Activated naive CD4-positive, alpha-beta T cell (primary cell): ENCODE data around the gene CCDC85B.
"Not testable (repeated sequence)": the region's sequence is repeated elsewhere in the genome, so short reads cannot be mapped to it uniquely, and the experiment has no call there.

Experiments
- DNase-seq, 4 experiments: peaks; one replicate each; lab custom pipeline; 2025; lab: John Stamatoyannopoulos, UW

CCDC85B gene

DNA sequence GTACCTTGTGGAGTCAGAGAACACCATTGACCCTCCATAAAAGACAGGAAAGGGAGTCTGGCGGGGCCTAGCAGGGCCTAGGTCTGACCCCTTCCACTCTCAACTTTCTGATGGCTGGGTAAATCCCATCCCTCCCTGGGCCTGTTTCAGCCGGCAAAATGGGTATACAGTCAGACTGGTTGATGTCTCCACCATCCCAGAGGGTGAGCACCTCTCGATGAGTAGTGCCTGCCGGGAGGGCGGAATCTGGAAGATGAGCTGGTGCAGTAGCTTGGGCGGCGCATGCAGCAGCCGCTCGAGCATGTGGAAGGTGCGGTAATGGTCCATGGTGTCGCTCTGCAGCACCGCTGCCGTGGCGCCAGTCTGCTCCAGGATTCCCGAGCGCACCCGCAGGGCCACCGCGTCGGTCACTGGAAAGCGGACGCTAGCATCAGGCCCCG, 2.7 kb upstream of the CCDC85B start:
- peak in 1 of 4 experiments; percentile 49 for DNase-seq

DNA sequence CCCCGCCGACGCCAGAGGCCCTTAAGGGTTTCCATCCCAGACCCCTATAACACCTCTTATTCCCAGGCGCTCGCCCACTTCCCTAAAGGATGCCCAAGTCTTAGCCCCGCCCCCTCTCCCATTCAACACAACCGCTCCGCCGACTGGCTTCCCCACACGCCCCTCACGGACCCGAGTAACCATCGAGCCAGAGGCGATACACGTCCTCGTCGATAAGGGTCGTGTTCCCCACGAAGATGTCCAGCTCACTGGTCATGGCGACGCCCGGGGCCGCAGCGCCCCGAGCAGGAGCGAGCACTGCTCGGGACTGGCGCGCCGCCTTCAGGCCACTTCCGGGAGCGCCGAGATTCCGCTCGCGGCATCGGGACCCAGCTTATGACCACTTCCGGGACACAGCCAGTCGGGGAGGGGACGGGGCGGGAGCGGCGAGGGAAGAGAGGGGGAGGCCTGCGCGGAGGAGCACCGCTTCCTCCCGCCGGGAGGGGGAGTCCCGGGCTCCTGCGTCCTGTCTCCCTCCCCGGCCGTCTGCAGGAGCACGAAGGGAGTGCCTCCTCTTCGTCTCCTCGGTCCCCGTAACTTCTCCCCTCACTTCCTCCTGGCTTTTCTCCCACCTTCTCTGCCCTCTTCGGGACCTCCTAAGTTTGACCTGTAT, 2.2 kb upstream of the CCDC85B start, which contains the start of gene FIBP:
TSS of gene FIBP (minus strand) at position 309 of the 652 bp plus-strand sequence. CDS start at position 256, 53 bp downstream.
- peak; percentile 87 to 92 (median 89) for DNase-seq

DNA sequence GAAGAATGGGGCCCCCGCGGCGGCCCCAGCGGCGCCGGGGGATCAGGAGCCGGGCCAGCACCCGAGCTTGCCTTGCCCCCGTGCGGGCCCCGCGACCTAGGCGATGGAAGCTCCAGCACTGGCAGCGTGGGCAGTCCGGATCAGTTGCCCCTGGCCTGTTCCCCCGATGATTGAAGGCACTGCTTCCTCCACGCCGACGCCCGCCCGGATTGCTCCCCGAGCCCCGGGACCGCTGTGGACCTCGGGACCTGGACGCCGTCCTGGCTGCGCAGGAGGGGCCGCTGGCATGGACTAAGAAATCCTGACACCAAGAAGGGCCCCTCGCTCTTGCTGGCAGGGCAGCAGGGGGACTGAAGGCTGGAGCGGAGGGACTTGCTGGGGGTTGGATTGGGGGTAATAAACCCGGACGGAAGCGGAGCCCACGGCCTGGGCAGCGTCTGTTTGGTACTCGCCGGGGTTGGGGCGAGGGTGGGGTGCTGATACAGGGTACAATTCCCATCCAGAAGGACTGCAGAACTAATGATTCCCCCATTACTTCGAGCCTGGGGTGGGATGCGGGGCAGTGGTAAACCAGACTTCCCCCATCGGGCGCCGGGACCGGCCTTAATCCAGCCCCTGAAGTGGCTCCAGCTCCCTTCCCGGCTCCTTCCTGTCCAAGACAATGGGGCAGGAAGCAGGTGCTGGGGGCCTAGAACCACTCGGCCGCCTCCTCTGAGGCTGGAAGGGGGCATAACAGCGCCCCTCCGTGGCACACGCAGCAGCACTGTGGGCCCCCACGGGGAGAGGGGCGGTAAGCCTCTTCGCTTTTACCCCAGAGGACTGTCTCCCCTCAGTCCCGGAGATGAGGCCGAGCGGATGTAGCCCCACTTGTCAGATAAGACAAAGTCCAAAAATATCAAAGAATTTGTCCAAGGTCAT, 1.0 kb downstream of the CCDC85B start:
- no peak for DNase-seq

DNA sequence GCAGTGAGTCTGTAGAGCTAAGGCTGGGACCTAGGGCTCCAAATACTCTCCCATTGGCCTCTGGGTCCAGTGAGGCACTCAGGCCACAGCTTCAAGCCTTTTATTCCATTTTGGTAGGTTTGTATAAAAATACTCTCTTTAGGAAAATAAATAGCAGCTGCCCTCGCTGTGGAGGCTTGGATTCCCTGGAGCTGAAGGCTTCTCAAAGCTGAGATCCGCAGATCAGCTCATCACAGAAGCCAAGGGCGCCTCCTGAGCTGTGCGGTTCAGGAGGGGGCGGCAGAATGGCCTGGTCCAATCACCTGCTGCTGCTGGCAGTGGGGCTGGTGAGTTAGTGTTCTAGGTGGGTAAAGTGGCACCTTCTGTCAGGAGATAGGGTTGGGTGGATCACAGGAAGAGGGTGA, 1.7 kb downstream of the CCDC85B start:
- not testable (repeated sequence) for DNase-seq

DNA sequence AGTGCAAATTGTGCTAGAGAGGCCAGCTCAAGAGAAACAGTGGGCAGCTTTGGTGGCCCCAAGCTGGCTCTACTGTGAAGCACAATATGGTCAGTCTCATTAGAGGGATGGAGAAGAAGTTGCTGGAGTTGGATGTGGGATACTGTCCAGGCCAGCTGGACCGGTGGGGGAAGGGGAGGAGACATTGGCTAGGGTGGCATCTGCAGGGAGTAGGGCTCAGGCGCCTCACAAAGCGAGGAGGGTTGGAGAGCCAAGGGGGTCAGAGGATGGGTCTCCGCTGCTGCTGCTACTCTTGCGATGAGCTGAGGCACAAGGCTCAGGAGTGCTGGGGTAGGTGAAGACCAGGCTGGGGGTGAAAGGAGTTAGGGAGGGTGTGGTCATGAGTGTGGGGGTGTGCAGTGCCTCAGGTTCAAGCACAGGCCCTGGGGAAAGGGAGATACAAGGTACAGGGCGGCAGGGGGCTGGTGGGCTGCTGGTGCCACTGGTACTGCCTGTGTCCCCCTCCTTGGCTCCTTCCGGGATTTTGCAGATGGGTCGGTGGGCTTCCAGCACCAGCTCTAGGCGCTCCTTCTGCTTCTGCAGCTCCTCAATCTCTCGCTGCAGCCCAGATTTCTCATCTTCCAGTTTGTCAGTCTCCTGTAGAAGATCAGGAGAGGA, 2.3 kb downstream of the CCDC85B start:
- no peak for DNase-seq

DNA sequence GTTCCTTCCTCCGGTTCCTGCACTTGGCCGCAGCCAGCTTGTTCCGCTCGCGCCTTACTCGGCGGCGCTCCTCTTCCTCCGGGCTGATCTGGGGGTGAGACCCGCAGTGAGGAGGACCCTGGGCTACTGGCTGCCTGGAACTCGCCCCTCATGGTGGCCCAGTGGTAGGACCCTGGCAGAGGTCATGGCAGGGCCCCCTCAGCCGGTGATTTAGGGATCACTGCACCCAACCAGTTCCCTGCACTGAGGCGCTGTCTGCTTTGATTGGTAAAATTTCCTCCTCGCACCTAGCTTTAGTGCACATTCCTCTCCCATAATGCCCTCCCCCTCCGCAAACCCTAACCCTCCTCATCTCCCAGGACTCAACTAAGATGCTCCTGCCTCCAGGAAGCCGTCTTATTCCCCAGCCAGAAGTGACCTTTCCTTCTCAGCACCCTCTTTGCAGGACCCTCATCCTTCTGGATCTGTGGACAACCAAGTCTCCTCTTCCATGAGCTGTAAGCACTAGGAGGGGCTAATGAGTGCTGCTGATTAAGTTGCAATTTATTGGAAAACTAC, 3.6 kb downstream of the CCDC85B start:
- no peak for DNase-seq

DNA sequence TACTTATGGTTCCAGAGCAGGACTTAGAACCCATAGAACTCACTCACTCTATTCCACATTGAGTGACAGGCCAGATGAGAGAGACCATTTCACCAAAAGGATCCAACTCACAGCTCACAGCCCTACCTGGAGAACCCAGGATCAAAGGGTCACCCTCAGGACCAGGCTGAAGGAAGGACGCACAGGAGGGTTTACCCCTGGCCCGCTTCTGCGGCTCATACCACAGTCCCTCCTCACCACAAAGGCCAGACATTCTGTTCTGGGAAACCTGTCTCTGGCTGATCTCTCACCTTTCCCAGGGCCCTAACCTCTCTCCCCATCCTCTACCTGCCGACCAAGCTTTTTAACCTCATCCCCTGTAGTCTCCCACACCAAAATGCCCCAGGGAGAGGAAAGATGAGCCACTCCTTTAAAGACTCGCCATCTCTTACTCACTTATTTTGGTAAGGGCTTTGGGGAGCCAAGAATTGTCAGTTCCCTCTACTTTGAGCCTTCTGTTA, 5.1 kb downstream of the CCDC85B start:
- DNase-seq: no peak

DNA sequence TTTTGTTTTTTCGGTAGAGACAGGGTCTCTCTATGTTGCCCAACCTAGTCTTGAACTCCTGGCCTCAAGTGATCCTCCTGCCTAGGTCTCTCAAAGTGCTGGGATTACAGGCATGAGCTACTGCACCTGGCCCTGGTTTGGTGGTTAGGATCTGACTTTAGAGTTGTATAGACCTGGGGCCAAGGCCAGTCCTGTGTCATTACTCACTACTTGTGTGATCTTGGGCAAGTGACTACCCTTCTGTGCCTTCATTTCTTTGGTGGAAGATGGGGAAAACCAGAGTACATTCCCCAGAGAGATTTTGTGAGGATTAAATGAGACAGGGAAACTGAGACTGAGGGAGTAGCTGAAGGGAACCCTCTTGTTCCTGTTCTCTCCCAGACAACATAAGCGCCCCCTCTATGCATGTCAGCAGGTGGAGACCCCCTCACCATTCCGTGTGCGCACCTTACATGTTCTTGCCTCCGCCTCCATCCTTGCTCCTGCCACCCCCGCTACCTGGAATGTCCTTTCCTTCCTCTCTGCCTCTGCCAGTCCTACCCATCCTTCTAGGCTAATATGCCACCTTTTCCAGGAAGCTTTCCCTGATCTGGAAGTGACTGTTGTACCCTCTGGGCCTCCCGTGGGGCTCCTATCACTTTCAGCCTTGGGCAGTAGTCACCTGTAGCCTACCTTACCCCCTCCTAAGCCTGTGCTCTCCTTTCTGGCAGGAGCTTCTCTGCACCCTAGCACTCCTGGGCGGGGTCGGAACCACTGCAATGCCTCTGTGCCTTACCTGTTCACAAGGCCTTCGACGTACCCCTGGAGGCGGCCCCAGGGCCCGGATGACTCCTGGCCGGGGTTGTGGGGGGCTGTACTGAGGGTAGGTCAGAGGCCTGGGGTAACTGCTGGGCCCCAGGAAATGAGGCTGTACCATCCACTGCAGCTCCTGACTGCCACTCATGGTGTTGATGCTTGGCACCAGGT, 5.8 kb downstream of the CCDC85B start:
- no peak for DNase-seq

DNA sequence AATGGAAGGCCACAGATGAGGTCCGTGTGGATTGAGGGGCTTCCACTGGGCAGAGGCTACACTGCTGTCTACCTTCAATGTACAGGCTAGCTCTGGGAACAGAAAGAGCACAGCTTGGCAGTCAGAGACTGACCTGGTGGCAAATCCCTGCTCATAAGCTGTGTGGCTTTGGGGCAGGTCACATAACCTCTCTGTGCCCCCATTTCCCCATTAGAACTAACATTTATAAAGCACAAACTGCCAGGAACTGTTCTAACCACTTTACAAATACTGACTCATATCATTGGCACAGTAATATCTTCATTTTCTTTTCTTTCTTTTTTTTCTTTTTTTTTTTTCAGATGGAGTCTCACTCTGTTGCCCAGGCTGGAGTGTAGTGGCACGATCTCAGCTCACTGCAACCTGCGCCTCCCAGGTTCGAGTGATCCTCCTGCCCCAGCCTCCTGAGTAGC, 6.6 kb downstream of the CCDC85B start:
- no peak for DNase-seq

DNA sequence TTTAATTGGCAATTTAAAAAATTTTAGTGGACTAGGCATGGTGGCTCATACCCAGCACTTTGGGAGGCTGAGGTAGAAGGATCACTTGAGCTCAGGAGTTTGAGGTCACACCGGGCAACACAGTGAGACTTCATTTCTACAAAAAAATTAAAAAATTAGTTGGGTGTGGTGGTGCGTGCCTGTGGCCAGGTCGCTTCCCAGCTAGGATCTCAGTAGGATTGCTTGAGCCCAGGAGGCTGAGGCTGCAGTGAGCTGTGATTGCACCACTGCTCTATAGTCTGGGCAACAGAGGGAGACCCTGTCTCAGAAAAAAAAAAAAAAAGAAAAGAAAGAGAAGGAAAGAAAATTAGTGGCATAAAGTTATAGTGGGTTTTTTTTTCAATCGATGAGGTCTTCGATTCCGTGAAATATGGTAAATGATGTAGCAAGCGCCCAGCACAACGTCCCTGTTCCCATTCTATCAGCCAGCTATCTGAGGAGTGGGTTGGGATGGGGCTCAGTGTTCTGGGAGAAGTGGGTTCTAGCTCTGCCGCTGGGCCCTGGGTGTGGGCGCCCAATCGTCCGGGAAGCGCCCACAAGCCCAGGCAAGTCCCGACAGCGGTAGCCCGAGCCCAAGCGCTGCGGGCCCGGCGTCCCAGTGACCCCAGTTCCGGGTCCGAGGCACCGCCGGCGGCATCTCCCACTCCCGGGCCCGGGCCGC, 8.3 kb downstream of the CCDC85B start:
- no peak for DNase-seq

DNA sequence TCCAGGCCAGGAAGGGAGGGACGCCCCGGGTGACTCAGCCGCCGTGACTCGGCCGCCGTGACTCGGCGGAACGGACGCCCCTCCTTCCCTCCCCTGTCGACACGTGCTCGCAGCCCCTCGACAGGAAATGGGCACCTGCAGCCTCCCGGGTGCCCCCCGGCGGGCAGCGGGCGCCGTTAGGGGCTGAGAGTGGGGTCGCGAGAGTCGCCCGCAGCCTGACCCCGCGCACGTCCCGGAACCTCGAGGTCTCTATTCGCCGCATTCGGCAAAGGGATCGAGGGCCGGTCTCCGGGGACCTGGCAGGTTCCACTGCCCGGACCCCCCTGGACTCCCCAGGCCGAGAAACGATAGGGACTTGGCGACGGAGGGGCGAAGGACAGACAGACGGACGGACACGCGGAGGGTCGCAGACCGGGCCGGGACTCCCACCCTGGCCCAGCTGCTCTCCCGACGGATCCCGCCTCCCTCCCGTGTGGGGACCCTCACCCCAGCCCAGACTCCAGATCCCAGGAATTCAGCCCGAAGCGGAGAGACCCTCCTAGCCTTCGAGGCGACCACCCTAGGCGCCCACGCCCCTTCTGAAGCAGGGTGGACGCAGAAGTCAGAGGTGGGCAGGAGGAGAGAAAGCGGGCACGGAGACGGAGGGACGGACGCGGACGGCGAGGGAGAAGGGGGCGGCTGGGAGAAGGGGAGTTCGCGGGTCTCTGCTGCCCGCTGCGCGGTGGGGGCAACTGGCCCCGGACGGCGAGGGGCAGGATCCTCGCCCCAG, 9.1 kb downstream of the CCDC85B start:
- peak in 2 of 4 experiments; percentile 30 to 37 for DNase-seq

DNA sequence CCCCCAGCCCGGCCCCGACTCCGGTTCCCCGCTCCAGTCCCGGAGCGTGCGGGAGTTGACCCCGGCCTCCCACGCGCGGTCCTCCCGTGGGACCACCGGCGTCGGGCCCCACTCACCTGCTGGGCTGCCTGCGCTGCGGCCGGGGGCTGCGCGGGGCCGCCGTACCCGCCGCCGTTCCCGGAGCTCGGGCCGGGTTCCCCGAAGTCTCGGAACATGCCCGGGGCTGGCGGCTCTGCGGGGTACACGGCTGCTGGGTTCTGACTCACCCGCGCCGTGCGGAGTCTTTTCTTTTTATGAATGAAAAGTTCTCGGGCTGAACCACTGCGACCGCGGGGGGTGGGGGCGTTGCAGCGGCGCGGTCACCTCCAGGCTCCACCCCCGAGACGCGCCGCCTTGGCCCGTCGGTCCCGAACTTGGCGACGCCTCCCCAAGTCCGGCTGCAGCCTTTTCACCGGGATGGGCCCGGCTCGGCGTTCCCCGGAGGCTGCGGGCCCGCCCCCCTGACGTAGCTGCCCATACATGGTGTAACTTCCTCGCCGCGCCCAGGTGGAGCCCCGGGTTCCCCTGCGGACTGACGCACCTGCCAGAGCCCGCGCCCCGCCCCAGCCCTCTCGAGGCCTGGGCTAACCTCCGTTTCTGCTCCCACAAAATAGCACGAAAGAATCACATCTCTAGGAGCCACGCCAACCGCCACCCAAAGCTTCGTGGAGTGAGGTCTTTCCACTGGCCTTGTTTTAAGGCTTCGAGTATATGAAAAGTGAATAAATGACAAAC, 9.8 kb downstream of the CCDC85B start, which contains the start of gene FOSL1:
TSS of gene FOSL1 (minus strand) at position 264 of the 774 bp plus-strand sequence. CDS start at position 215, 49 bp downstream.
- peak; percentile 76 to 97 (median 83) for DNase-seq

DNA sequence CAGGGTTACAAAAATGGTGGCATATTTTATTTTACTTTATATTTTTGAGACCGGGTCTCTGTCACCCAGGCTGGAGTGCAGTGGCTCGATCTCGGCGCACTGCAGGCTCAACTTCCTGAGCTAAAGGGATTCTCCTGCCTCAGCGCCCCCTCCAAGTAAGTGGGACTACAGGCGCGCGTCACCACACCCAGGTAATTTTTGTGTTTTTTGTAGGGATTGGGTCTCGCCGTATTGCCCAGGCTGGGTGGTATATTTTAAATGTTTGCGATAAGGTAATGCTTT, 10.4 kb downstream of the CCDC85B start:
- no peak for DNase-seq

DNA sequence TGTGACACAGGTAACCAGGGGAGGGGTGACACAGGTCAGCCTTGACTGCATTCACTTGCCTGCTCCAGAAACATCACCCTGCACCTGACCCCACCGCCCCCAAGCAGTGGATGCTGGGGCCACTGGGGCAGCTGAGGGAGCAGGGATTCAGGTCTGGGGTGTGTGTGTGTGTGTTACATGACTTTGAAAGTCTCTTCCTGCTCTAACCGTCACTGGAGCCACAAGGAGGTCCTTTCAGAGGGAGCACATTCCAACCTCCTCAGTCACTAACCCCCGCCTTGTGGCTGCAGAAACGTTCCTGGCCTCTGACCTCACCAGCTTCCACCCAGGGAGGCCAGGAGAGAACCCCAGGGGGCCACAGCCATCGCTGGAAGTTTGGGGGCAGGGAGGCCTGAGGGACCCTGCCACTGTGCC, 12.6 kb downstream of the CCDC85B start:
- DNase-seq: no peak

DNA sequence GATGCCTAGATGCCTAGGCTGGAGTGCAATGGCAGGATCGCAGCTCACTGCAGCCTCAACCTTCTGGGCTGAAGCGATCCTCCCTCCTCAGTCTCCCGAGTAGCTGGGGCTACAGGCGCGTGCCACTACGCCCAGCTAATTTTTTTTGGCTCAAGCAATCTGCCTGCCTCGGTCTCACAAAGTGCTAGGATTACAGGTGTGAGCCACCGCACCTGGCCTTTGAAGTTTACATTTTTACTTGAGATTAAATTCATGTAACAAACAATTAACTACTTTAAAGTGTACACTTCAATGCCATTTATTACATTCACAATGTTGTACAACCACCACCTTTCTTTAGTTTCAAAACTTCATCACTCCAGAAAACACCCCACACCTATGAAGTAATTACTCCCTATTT, 13.2 kb downstream of the CCDC85B start:
- DNase-seq: no peak

DNA sequence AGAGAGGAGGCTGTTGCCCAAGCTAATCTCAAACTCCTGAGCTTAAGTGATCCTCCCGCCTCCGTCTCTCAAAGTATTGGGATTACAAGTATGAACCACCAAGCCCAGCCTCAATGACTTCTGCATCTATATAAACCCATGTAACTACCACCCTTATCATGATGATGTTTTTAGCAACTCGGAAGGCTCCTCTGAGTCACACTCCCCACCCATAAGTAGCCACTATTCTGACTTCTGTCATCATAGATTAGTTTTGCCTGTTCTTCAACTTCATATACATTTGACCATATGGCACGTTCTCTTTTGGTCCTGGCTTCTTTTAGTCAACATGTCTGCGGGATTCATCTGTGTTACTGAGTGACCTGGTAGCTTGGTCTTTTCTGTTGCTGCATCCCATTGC, 16.1 kb downstream of the CCDC85B start:
- DNase-seq: no peak

DNA sequence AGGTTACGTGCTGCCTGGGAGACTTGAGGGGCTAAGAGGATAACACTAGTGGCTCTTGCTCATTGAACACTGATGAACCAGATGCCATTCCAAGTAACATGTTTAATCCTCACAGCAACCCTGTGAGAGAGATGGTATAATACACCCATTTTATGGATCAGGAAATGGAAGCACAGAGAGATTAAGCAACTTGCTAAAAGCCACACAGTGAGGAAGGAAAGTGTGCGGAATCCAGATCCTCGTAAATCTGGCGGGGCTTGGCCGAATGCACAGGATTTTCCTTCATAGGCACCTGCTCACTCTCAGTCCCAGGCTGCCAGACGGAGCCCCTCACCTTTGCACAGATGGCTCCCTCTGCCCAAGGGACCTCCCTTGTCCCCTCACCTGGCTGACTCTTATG, 17.4 kb downstream of the CCDC85B start:
- no peak for DNase-seq

DNA sequence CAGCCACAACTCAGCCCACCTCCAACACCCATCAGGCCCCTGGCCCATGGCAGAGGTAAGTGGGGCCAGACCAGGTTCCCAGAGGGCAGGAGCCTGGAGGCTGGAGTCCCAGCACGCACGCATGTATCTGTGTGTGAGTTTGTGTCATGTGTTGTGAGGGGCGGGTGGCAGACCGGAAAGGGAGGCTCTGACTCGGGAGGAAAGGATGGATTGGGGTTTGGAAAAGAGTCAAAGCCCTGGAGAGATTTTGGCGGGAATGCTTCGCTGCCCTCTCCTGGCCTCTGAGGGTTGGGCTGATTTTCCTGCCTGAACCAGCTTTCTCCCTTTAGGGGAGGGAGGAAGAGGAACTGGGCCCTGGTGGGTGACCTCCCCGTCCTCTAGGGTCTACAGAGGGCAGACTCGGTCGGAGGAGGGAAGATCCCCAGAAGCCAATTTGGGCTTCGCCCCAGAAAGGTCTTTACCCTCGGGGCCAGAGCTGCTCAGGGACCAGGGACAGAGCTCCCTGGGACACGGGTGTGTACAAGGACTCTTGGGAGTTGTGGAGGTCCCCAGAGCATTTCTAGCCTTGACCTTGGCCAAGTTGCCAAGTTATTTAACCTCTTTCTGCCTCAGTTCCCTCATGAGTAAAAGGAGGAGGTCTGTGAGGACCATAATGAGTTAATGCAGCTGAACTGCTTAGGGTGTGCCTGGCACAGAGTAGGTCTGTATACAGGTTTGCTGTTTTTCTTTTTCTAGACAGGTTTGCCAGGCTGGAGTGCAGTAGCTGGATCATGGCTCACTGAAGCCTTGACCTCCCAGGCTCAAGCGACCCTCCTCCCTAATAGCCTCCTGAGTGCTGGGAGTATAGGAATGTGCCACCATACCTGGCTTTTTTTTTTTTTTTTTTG, 21.5 kb downstream of the CCDC85B start:
- DNase-seq: no peak
